Sigmoid colon (tissue), 4 donors: ENCODE results near the gene TNIK.

ENCODE experiments used
- CTCF ChIP-seq, 4 experiments: fragments of 450-650 bp in 3 of 4; fragments of 200-600 bp in 1 of 4; IDR thresholded peaks; one replicate each; pipeline ENCODE4 v1.5.1; 2016 to 2019; ENCODE audit warnings: antibody characterized with exemption in 4 of 4, mild to moderate bottlenecking in 3 of 4, moderate library complexity in 2 of 4
- POLR2AphosphoS5 ChIP-seq, 4 donors: sonication (generic); formaldehyde crosslinking; IDR thresholded peaks; one replicate each; pipeline ENCODE4 v1.6.1; 2017; ENCODE audit warnings: antibody characterized with exemption in 4 of 4

GRCh38 chr3:171301002-171301401, 159.2 kb downstream of the TNIK start:
- no peak for TF ChIP-seq POLR2AphosphoS5 (IDR thresholded peaks at IDR 0.05)
- no peak for TF ChIP-seq CTCF (IDR thresholded peaks at IDR 0.05)
